ENCODE data around the gene ASB8.
A peak's percentile ranks its signal among the peaks of the same experiment; 100 is the strongest.
"Not testable (repeated sequence)": the region's sequence is repeated elsewhere in the genome, so short reads cannot be mapped to it uniquely, and the experiment has no call there.

Gene ASB8

DNA sequence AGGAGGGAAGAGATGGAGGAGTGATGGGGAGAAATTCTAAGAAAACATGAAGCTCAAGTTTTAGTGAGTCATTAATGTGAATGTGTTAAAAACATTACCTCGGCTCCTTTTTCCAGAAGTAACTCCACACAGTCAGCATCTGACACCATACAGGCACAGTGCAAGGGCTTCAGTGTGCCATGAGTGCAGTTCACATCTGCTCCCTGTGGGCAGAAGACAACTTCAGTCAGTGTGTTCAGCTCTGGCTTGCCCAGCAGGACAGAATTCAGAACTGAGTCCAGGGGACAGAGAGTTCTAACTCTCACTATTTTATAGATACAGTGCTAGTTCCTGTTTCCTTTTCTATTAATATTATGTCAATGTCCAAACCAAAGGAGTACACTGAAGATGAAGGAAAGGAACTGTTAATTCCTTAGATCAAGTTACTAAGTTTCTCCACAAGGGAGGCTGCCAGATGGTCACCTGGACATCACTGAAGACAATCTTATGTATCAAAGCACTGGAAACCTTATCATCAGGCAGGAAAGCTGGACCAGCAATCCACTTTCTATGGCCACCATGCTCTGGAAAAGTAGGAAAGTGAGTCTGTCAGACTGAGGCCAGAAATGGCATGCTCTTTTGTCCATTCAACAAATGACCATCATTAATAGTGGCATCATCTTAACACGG lies 6.1 kb downstream of the ASB8 start:
- Histone ChIP-seq H3K27ac (no peak overlapping the region), H3K4me3 (no peak overlapping the region)

DNA sequence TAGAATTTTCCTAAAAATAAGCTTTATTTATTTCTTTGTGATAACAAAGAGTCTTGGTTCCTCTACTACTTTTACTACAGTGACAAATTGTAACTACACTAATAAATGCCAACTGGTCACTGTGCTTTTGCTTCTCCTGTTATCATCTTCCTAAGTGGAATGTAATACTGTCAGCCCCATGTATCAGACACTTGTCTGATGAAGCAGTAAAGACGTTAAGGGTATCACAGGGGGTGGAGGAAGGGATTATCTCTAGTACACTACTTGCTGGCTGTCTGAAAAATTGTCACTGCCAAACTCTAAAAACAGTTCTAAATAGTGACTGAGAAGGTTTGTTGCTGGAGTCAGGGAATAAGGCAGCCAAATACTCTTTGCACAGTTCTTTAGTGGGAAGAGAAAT lies 11.3 kb downstream of the ASB8 start:
- no peak overlapping the region for H3K27ac ChIP-seq
- no peak overlapping the region for H3K4me3 ChIP-seq

DNA sequence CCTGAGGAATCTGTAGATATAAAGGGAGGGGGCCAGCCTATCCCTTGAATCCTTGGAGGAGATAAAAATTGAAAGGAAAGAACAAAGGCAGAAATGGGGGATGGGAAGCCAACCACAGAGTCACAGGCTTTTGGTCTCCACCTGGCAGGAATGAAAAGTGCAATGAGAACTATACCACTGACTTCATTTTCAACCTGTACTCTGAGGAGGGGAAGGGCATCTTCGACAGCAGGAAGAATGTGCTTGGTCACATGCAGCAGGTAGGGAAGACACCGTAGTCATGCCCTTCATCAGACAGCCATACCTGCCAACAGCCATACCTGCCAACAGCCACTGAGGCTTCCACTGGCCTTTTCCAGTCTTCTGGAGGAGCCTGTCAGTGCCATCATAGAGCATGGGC lies 13.4 kb downstream of the ASB8 start:
- Histone ChIP-seq H3K4me3 (no peak overlapping the region), H3K27ac (no peak overlapping the region)

DNA sequence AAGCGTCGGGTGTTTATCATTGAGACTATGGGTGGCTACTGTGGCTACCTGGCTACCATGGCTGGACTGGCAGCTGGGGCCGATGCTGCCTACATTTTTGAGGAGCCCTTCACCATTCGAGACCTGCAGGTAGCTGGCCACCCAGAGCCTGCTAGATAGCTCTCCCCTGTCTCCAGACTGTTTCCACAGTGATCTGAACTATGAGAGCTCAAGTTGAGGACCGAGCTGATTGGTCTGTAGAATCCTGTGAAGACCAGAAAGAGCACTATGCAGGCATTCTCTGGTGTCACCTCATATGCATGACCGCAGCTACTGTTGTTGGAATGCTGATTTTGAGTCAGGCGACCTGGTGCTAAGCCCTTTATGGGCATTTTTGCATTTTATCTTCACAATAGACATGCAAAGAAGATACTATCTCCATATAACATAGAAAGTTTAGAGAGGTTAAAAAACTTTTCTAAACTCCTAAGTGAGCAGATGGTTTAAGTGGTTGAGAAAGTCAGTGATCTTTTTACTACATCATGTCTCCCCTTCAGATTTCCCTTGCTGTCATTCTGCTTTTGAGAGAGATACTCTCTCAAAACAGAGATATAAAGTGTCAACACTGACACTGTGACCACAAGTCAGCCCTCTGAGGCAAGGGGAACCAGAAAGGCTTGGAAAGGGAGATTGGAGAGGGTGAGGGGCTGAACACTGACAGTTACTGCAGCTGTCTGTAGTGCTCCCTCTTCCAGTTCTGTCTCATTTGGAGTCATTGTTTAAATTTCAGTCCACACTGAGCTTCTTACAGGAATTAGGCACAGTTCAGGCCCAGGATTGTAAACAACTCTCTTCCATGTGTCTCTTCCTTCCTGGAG lies 14.3 kb downstream of the ASB8 start:
- H3K4me3 ChIP-seq, result no peak overlapping the region
- no peak overlapping the region for H3K27ac ChIP-seq

DNA sequence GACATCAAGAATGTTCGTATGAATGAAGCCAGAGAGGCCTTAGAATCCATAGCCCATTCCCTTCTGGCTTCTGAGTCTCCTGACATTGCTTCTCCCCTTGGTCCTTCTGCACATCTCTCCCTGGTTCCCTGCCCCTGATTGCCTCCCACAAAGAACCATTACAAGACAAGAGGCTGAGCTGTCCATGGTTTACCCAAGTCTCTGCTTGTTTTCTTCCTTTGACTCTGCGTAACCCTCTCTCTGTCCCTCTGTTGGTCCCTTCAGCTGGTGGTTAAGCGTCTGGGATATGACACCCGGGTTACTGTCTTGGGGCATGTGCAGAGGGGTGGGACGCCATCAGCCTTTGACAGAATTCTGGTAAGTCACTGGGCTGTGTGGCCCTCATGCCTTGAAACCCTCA lies 22.3 kb downstream of the ASB8 start:
- no peak overlapping the region for H3K4me3 ChIP-seq
- H3K27ac ChIP-seq, result no peak overlapping the region

DNA sequence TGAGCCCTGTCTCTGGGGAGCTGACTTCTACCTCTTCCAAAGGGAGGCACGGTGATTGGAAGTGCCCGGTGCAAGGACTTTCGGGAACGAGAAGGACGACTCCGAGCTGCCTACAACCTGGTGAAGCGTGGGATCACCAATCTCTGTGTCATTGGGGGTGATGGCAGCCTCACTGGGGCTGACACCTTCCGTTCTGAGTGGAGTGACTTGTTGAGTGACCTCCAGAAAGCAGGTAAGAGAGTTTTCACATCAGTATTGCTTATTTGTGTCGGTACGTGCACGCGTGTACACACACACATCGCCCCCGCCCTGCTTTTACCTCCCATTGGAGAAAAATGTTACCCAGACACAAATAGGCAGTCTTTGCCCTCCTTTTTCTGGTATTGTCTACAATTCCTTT lies 24.5 kb downstream of the ASB8 start:
- H3K27ac ChIP-seq, result no peak overlapping the region
- H3K4me3 ChIP-seq, result no peak overlapping the region

DNA sequence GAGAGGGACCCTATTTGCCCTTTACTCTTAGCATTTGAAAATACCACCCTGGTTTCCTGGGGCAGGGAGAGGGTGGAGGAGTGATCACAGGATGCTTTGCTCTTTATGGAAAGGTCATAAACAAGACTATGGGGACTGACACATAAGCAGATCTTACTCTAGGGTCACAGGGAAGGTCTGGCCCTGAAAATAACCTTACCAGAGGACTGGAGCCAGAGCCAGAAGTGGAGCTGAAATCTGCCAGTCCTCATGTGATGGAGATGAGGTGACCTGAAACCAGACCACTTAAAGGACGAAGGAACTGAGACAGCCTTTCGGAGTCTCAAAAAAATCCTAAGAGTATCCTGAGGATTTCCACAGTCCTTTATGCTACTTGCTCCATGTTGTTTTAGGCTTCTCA lies 25.8 kb downstream of the ASB8 start:
- no peak overlapping the region for H3K27ac ChIP-seq

DNA sequence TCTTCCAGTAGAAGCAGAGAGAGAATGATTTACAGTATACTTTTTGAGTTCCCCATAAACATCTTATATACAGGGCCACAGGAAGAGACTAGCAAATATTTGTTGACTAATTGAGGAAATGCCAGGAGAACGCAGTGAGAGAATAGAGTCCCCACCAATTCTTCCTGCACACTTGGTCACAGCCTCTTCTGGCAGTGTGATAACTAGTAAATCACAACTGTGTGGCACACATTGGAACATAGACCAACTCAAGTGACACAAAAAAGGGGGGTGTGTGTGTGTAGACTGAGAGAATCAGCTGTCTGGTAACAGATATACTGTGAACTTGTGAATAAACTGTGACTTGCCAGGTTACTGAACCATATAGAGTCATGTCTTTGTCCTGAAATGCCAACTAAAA lies 27.9 kb downstream of the ASB8 start:
- Histone ChIP-seq H3K27ac (no peak overlapping the region), H3K4me3 (no peak overlapping the region)

More for the DNA sequence above, 25.8 kb downstream of the ASB8 start:
- no peak overlapping the region for H3K4me3 ChIP-seq

DNA sequence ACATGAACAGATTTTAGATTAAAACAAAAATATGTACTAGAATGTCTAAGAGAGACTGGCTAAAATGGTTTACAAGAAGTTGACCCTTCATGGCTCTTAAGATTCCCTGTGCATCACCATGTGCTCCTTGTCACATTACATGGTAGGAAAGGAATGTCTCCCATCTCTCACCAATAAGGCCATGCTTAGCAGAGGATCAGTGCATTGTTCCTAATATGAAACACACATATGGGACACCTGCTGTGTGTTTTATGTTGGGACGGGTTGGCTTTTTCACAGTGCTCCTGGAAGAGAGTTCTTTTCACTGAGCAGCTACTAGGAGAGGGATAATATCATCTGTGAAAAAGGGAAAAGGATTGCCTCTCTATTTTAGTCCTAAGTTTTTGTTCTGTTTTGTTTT lies 28.5 kb downstream of the ASB8 start:
- H3K27ac ChIP-seq, result no peak overlapping the region
- no peak overlapping the region for H3K4me3 ChIP-seq

DNA sequence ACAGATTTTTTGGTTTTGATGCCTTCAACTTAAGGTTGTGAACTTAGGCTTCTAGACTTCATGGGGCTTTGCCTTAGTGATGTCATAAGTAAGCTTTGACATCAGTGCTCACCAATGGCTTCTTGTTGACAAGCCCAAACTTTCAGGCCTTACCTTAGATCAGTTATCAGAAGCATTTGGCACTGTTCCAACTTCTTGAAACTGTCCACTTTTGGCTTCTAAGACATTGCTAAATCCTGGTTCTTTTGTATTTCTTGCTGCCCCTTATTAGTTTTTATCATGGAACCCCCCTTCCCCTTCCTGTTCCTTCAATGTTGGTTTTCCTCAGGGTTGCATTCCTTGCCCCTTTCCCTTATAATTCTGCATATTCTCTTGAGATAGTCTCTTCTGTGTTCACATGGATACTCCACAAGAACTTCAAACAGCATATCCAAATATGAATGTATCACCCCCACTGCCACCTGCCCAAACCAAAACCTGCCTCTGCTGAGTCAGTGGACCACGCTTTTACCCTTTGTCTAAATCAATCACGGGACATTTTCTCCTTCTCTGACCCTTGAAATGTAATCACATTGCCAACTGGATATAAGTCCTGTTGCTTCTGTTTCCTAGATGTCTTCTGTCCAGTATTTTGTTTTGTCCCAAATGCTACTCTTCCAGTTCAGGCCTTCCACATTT lies 30.2 kb downstream of the ASB8 start:
- no peak overlapping the region for H3K4me3 ChIP-seq
- no peak overlapping the region for H3K27ac ChIP-seq

DNA sequence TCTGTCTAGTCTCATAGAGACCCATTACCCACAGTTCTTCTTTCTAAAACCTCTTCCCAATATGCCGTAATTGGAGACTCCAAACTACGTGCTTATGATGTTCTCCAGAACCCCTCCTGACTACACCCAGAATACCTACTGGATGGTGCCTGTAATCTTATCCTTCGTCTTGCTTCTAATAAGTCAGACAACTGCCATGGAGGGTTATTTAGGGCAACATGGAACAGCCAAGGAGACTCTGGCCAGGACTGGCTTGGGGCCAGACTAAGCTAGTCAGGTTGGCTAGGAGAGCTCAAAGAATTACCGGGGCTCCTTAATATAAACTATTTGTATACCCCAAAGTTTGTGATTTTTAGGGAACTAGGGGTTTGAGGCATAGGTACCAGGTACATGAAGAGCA lies 31.3 kb downstream of the ASB8 start:
- Histone ChIP-seq H3K27ac (no peak overlapping the region), H3K4me3 (no peak overlapping the region)

DNA sequence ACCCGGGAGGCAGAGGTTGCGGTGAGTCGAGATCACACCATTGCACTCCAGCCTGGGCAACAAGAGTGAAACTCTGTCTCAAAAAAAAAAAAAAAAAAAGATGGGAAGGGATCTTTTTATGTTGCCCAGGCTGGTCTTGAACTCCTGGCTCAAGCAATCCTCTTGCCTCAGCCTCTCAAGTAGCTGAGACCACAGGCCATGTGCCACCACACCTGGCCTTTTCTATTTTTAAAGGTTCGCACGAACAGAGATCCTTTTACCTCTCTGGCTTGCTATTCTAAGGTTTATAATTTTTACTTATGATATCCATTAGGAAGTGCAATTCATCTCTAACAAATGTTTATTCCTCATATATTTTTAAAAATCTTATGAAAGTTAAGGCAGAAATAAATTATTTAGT lies 31.8 kb downstream of the ASB8 start:
- H3K27ac ChIP-seq, H3K4me3 ChIP-seq: not testable (repeated sequence)

DNA sequence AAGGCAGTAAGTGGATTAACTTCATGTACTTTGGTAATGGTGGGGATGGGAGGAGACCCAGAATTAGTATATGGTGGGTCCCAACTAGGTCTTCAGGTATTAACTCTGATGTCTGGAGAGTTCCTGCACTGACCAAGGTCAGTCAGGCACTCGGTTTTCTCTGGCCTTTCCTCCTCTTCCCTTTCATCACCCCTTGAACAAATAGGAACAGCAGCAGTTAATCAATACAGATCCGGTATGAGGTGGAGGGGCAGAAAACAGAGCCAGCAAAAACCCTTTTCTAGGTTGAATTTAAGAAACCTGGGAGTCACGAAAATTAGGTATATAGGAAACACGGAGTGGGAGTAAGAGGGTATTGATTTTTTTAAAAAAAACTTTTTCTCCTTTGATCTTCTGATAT lies 34.1 kb downstream of the ASB8 start:
- Histone ChIP-seq H3K27ac (no peak overlapping the region), H3K4me3 (no peak overlapping the region)

DNA sequence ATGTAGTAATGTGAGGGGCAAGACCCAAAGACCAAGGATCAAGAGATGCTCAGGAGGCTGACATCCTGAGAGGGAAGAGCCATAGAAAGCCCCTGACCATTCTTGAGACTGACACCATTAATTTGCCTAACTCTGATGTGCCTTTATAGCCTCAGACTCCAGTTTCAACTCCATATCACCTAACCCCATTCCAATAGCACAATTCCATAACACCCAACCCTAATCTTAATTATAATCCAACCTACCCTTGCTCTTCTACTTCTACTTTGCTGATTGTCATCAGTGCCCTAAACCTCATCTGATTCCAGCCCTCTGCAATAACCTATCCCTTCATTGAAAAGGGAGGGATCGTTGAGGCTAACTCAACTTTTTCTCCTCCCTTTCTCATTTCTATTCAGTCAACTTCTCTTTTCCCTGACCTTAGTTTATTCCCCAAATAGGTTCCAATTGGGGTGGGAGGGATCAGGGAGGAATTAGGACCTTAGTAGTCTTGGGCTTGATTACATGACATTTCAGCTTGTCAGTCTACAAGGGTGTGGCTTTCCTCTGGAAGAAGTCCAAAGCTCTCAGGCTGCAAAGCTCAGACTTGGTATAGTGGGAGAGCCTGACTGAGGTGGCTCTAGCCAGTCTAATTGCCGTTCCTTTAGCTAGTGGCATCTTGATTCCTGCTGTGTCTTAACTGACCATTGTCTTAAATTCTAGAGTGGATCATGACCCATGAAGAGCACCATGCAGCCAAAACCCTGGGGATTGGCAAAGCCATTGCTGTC lies 35.1 kb downstream of the ASB8 start:
- H3K4me3 ChIP-seq, result no peak overlapping the region
- no peak overlapping the region for H3K27ac ChIP-seq

DNA sequence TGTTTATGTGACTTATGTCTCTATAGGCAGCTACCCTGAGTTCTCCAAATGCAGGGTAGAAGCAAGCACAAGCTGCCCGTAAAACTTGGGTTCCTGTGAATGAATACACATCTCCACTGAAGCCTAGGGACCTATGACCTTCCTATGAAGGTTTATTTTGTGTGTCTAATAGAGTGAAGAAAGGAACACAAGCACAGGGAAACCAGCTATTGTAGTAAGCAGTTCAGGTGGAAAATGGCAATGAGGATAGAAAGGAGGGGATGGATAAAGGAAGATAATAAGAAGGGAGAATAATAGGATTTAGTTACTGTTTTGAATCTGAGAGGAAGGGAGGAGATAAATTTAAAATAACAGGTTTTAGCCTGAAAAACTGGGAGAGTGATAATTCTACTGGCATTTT lies 35.8 kb downstream of the ASB8 start:
- H3K27ac ChIP-seq, result no peak overlapping the region
- no peak overlapping the region for H3K4me3 ChIP-seq

DNA sequence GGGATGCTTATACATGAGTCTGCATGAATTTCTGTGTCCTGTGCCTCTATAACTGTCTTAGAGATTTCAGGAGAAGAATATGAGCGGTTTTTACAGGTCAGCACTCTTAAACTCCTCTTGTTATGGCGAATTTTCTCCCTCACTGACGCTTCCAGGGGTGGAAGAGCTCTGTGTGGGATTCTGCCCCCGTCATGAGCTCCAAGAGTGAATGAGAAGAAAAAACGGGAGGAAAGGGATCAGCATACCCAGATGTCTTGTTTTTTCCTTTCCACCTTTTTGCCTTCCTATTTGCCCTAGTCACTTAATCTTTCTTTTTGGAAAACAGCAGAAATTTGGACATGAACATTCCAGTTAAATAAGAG lies 37.5 kb downstream of the ASB8 start:
- peak overlapping the region in 11 of 21 experiments; percentile 5 to 71 (median 49) for H3K27ac ChIP-seq
- H3K4me3 ChIP-seq, result peak overlapping the region; percentile 46 to 71 (median 59)

DNA sequence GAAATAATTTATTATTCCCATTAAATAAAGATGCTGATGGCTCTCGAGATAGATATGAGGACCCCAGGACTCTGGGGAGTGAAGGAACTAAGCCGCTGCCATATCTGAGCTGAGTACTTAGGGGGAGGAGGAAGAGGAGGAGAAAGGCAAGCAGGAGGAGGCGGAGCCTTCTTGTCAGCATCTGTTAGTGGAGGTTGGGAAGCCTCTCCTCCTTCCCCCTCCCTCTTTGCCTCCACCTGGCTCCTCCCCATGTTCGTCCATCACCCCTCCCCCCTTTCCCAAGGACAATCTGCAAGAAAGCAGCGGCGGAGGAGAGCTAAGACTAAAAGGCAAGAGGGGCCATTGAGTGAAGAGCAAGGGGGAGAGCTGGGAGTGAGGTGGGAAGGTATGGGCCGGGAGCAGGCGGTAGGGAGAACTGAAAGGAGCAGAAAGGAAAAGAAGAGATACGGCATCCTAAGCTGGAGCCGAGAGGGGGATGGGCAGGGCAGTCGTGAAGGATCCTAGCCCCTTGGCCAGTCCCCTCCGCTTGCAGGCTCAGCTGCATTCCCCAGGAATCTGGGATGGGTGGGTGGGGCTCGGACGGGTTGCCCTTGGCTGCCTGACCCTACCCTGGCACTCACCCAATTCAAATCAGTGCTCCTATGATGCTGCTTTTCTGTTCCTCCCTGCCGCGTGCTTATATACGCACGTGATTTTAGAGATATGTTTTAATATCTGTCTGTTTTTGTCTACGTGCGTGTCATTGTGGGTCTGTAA lies 38.1 kb downstream of the ASB8 start, which contains the start of gene PFKM:
Gene PFKM, plus strand, starts transcription at position 287 of the 756 bp plus-strand sequence. CDS start 3,411 bp downstream, outside the sequence.
- Histone ChIP-seq H3K4me3 (peak within 1 kb of the TSS; percentile 46 to 71 (median 59)), H3K27ac (peak within 1 kb of the TSS in 14 of 21 experiments; percentile 5 to 71 (median 48))

DNA sequence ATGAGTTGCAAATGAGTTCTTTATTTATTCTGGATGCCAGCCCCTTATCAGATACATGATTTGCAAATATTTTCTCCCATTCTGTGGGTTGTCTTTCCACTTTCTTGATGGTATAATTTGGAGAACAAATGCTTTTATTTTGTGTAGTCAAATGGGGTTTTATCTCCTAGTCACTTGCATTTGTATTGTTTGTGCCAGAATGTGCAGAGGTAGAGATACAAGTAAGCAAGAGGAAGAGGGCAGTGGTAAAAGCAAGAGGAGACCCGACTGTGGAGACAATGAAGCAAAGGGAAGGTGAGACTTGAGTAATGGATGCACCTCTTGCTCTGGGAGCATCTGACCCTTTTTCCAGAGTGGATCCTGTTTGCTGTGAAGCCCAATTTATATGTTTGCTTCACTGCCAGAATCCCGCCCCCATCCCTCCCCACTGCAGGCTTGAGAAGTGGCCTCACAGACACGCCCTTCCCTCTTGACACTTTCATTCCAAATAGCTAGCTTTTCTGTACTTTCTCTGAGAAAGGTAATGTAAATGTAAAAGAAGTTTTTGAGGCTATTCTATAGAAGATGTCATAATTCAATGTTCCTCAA lies 38.9 kb downstream of the ASB8 start:
- Histone ChIP-seq H3K4me3 (peak overlapping the region in 2 of 7 experiments; percentile 59 to 62), H3K27ac (peak overlapping the region in 2 of 21 experiments; percentile 6 to 25)

DNA sequence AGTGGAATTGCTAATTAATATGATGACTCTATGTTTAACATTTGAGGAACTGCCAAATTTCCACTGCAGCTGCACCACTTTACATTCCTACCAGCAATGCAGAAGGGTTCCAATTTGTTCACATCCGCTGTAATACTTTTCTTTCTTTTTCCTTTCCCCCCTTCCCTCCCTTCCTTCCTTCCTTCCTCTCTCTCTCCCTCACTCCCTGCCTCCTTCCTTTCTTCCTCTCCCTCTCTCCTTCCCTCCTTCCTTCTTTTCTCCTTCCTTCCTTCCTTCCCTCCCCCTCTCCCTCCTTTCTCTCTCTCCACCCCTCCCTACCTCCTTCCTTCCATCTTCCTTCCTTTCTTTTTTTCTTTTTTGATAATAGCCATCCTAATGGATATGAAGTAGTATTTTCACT lies 41.4 kb downstream of the ASB8 start:
- Histone ChIP-seq H3K4me3 (no peak overlapping the region), H3K27ac (no peak overlapping the region)

Data from skin epidermis (tissue), 12 donors.